GM19372 (cell line): ENCODE data around the gene WAS.
"Not testable (repeated sequence)": the region's sequence is repeated elsewhere in the genome, so short reads cannot be mapped to it uniquely, and the experiment has no call there.

ENCODE experiments used
- ATAC-seq: cut with Tn5 transposase; IDR thresholded peaks from one replicate; pipeline ENCODE4 v1.9.1; 2021; ENCODE audit warnings: mild to moderate bottlenecking, low read depth, moderate library complexity; ENCODE audit not compliant: unreplicated experiment

WAS gene

GRCh38 chrX:48682795-48683194 is 804 bp upstream of the WAS start:
- ATAC-seq, result not testable (repeated sequence)

- ATAC-seq, result no peak
Observed at GRCh38 chrX:48684134-48684533, 535 bp downstream of the WAS start.

GRCh38 chrX:48685416-48685815 is 1.8 kb downstream of the WAS start:
- no peak for ATAC-seq

- no peak for ATAC-seq
Observed at GRCh38 chrX:48688531-48689150, 5.0 kb downstream of the WAS start.

- ATAC-seq, result no peak
Observed at GRCh38 chrX:48689208-48689920, 5.8 kb downstream of the WAS start.

GRCh38 chrX:48691746-48692145 is 8.1 kb downstream of the WAS start:
- ATAC-seq, result not testable (repeated sequence)

- ATAC-seq, result no peak
Observed at GRCh38 chrX:48694776-48695533, 11.4 kb downstream of the WAS start.

GRCh38 chrX:48695534-48695896 is 11.9 kb downstream of the WAS start:
- no peak for ATAC-seq

- no peak for ATAC-seq
Observed at GRCh38 chrX:48695925-48696300, 12.3 kb downstream of the WAS start.

GRCh38 chrX:48696301-48696908 is 12.8 kb downstream of the WAS start, which contains the start of gene SUV39H1:
TSS of gene SUV39H1 (plus strand) at chrX:48696734. CDS start at chrX:48696785, 51 bp downstream.
- peak; percentile 76 for ATAC-seq

- peak; percentile 27 for ATAC-seq
Observed at GRCh38 chrX:48696909-48697727, 13.5 kb downstream of the WAS start.

GRCh38 chrX:48698306-48698705 is 14.7 kb downstream of the WAS start:
- no peak for ATAC-seq

- no peak for ATAC-seq
Observed at GRCh38 chrX:48700246-48700645, 16.6 kb downstream of the WAS start.

- ATAC-seq, result no peak
Observed at GRCh38 chrX:48700951-48701653, 17.5 kb downstream of the WAS start.

- no peak for ATAC-seq
Observed at GRCh38 chrX:48702032-48702431, 18.4 kb downstream of the WAS start.

GRCh38 chrX:48702716-48703115 is 19.1 kb downstream of the WAS start:
- no peak for ATAC-seq

- ATAC-seq, result no peak
Observed at GRCh38 chrX:48703228-48703627, 19.6 kb downstream of the WAS start.

- ATAC-seq, result no peak
Observed at GRCh38 chrX:48703642-48704481, 20.3 kb downstream of the WAS start.

- ATAC-seq, result no peak
Observed at GRCh38 chrX:48705871-48706270, 22.3 kb downstream of the WAS start.
